Hepatocyte (in vitro differentiated cells): ENCODE data around the gene IL27RA.

Experiments used
- CTCF ChIP-seq: fragments of 200-600 bp; sonication (generic); IDR thresholded peaks from 2 replicates; pipeline ENCODE4 v1.5.1; 2016; ENCODE audit warnings: antibody characterized with exemption, mild to moderate bottlenecking; ENCODE audit not compliant: poor library complexity
- EZH2 ChIP-seq: fragments of 200-600 bp; sonication (generic); IDR thresholded peaks from 2 replicates; pipeline ENCODE4 v1.6.1; 2016; ENCODE audit warnings: antibody characterized with exemption, mild to moderate bottlenecking, borderline replicate concordance
- EZH2phosphoT487 ChIP-seq: fragments of 200-600 bp; sonication (generic); IDR thresholded peaks from one replicate; pipeline ENCODE4 v1.6.1; 2018; ENCODE audit warnings: antibody characterized with exemption, mild to moderate bottlenecking, low read depth, moderate library complexity; ENCODE audit not compliant: unreplicated experiment, severe bottlenecking

GRCh38 chr19:14053032-14053431 lies 21.5 kb downstream of the IL27RA start:
- TF ChIP-seq EZH2 (no peak), CTCF (no peak), EZH2phosphoT487 (no peak)
